HFF-Myc (cell line): ENCODE results near the gene TMEM200A.

Source experiments
- DNase-seq: peaks from one replicate; pipeline ENCODE4 v3.0.0-alpha.2; 2011; ENCODE audit warnings: low read depth; ENCODE audit errors: extremely low read depth
- H3K4me3 ChIP-seq: replicated peaks from 2 replicates; pipeline ENCODE4 v1.5.1; 2011; ENCODE audit warnings: low read depth, mild to moderate bottlenecking, control low read depth, low read length
- CTCF ChIP-seq: IDR thresholded peaks from 2 replicates; pipeline ENCODE4 v1.5.1; 2012; ENCODE audit warnings: mild to moderate bottlenecking, low read depth, low read length, control low read depth; ENCODE audit errors: missing control alignments

Gene TMEM200A

GRCh38 chr6:130486417-130486816 lies 120.6 kb downstream of the TMEM200A start:
- H3K4me3 ChIP-seq: no peak overlapping the region
- no peak for DNase-seq
- TF ChIP-seq CTCF: no peak

- DNase-seq: no peak
- no peak for TF ChIP-seq CTCF
- H3K4me3 ChIP-seq: no peak overlapping the region
Observed at GRCh38 chr6:130489514-130489913, 123.7 kb downstream of the TMEM200A start.
